Ishikawa (cell line): ENCODE data around the gene DYNLRB1.

Experiments
- CEBPB ChIP-seq: IDR thresholded peaks from 2 replicates; pipeline ENCODE4 v1.6.1; 2012
- CREB1 ChIP-seq: IDR thresholded peaks from 2 replicates; pipeline ENCODE4 v1.6.1; 2012; ENCODE audit warnings: low read depth
- EGR1 ChIP-seq: IDR thresholded peaks from 2 replicates; pipeline ENCODE4 v1.6.1; 2012
- EP300 ChIP-seq: IDR thresholded peaks from 2 replicates; pipeline ENCODE4 v1.6.1; 2012; ENCODE audit warnings: borderline replicate concordance
- FOXM1 ChIP-seq: IDR thresholded peaks from 2 replicates; pipeline ENCODE4 v1.6.1; 2012; ENCODE audit warnings: low read depth, borderline replicate concordance
- MAX ChIP-seq: IDR thresholded peaks from 2 replicates; pipeline ENCODE4 v1.6.1; 2012
- NFIC ChIP-seq: IDR thresholded peaks from 2 replicates; pipeline ENCODE4 v1.6.1; 2012
- RAD21 ChIP-seq: IDR thresholded peaks from 2 replicates; pipeline ENCODE4 v1.6.1; 2012; ENCODE audit warnings: low read depth
- REST ChIP-seq: IDR thresholded peaks from 2 replicates; pipeline ENCODE4 v1.6.1; 2012; ENCODE audit warnings: low read depth, mild to moderate bottlenecking
- TAF1 ChIP-seq: IDR thresholded peaks from 2 replicates; pipeline ENCODE4 v1.6.1; 2012; ENCODE audit warnings: low read depth, mild to moderate bottlenecking
- TCF12 ChIP-seq: IDR thresholded peaks from 2 replicates; pipeline ENCODE4 v1.6.1; 2012; ENCODE audit warnings: low read depth
- TEAD4 ChIP-seq: IDR thresholded peaks from 2 replicates; pipeline ENCODE4 v1.6.1; 2012
- USF1 ChIP-seq: IDR thresholded peaks from 2 replicates; pipeline ENCODE4 v1.6.1; 2012
- YY1 ChIP-seq: IDR thresholded peaks from 2 replicates; pipeline ENCODE4 v1.6.1; 2012; ENCODE audit warnings: low read depth
- ZBTB7A ChIP-seq: IDR thresholded peaks from 2 replicates; pipeline ENCODE4 v1.6.1; 2012; ENCODE audit warnings: low read depth

DYNLRB1 gene

GRCh38 chr20:34574861-34575260, 58.6 kb downstream of the DYNLRB1 start:
- no peak for TF ChIP-seq TAF1
- TF ChIP-seq ZBTB7A: no peak
- no peak for TF ChIP-seq EP300
- TF ChIP-seq CREB1: no peak
- no peak for TF ChIP-seq YY1
- TF ChIP-seq FOXM1: no peak
- TF ChIP-seq NFIC: no peak
- no peak for TF ChIP-seq RAD21
- TF ChIP-seq USF1: no peak
- no peak for TF ChIP-seq MAX
- TF ChIP-seq TCF12: no peak
- TF ChIP-seq REST: no peak
- no peak for TF ChIP-seq CEBPB
- no peak for TF ChIP-seq EGR1
- no peak for TF ChIP-seq TEAD4

GRCh38 chr20:34575271-34575670, 59.0 kb downstream of the DYNLRB1 start:
- TF ChIP-seq ZBTB7A (no peak), REST (no peak), USF1 (no peak), YY1 (no peak), RAD21 (no peak)

GRCh38 chr20:34575756-34576155, 59.5 kb downstream of the DYNLRB1 start:
- TF ChIP-seq TEAD4 (no peak), NFIC (no peak), USF1 (no peak), YY1 (no peak), EP300 (no peak), CEBPB (no peak), MAX (no peak), REST (no peak), FOXM1 (no peak), TCF12 (no peak), RAD21 (no peak), TAF1 (no peak), ZBTB7A (no peak), EGR1 (no peak), CREB1 (no peak)

- TF ChIP-seq EP300 (no peak), ZBTB7A (no peak), MAX (no peak), EGR1 (no peak), TAF1 (no peak), TCF12 (no peak), REST (no peak), NFIC (no peak), FOXM1 (no peak), RAD21 (no peak), YY1 (no peak), CREB1 (no peak)
Measured at GRCh38 chr20:34577061-34577460, 60.8 kb downstream of the DYNLRB1 start.
